NCI-H2196 (cell line): ENCODE measurements around the gene SEMA6B.
"Not testable (repeated sequence)": the region's sequence is repeated elsewhere in the genome, so short reads cannot be mapped to it uniquely, and the experiment has no call there.

Source experiments
- DNase-seq: peaks from one replicate; lab custom pipeline; 2025; ENCODE audit not compliant: unreplicated experiment; lab: John Stamatoyannopoulos, UW

Gene SEMA6B

GRCh38 chr19:4559569-4559968 lies at the start of gene SEMA6B:
Gene SEMA6B, minus strand, starts transcription at chr19:4559684. Its CDS starts 1,227 bp downstream, at chr19:4558457.
- no peak for DNase-seq

DNA sequence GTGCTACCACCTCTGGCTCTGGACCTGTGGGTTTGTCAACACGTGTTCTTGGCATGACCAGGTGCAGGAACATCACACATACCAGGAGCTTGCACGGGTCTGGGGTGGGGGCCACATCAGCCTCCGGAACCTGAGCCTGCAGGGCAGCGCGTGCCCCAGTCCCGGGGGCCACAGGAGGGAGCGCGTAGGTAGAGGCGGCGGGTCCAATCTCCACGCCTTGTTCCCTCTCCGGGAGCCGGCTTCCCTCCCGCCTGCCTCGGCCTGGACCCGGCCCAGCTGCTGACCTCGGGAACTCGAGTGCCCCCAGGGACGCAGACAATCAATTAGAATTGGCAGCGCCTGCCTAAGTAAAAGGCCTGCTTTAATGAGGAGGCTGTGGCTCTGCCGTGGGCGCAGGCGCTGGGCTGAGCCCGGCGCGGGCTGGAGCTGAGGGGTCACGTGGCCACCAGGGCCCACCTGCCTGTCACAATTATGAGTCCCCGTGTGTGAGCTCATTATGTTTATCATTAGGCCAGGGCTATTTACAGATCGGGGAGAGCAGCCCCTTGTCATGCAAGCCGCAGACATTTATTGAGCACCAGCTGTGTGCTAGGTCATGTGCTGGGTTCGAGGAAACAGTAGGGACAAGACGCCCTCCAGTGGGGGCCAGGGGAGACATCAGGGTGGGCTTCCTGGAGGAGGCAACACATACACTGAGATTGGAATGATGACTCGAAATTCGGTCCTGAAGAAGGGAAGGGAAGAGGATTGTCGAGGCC lies 47.6 kb upstream of the SEMA6B start:
- peak; percentile 11 for DNase-seq

DNA sequence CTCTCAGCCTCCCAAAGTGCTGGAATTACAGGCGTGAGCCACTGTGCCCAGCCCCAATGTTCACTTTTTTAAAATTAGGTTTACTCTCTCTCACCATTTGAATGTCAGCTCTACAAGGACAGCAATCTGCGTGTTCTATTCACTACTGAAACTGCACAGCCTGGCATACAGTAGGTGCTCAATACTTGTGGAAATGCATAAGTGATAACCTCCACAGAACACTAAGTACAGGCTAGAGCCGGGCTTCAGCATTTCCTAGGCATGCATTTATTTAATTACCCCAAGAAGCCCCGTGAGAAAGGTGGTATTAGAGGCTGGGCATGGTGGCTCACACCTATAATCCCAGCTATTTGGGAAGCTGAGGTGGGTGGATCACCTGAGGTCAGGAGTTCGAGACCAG lies 46.7 kb upstream of the SEMA6B start:
- DNase-seq = no peak

DNA sequence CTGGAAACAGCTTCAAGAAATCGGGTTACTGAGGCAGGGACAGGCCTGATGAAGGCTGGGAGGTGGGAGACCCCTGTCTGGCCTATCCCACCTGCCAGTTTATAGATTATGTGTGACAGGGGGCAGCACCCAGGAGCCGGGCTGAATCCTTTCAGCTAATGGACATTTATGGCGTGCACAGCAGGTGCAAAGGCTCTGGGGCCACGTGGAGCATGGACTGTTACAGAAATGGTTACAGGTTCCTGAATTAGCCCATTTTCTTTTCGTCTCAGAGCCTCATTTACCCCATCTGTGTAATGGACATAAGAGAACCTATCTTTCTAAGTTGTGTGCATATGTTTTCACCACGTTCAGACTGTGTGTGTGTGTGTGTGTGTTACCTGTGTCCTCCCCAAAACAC lies 45.4 kb upstream of the SEMA6B start:
- DNase-seq = no peak

DNA sequence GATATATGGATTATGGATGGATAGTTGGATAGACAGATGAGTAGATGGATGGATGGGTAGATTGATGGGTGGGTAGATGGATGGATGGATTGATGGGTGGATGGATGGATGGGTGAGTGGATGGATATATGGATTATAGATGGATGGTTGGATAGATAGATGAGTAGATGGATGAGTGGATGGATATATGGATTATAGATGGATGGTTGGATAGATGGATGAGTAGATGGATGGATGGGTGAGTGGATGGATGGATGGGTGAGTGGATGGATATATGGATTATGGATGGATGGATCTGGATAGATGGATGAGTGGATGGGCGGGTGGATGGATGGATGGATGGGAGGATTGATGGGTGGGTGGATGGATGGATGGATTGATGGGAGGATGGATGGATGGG lies 43.4 kb upstream of the SEMA6B start:
- no peak for DNase-seq

DNA sequence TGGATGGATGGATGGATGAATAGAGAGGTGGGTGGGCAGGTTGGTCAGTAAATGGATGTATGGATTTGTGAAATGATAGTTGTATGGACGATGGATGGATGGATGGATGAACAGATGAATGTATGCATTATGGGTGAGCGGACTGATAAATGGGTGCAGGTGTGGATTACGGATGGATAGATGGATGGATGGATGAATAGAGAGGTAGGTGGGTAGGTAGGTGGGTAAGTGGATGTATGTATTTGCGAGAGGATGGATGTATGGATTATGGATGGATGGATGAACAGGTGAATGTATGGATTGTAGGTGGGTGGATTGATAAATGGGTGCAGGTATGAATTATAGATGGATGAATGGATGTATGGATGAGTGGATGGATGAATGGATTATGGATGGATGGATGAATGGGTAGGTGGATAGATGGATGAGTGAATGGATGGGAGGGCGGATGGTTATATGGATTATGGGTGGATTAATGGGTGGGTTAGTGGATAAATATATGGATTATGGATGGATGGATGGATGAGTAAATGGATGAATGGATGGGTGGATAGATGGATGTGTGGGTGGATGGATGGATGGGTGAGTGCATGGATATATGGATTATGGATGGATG lies 42.8 kb upstream of the SEMA6B start:
- no peak for DNase-seq

GRCh38 chr19:4600893-4601292 lies 41.4 kb upstream of the SEMA6B start:
- no peak for DNase-seq

DNA sequence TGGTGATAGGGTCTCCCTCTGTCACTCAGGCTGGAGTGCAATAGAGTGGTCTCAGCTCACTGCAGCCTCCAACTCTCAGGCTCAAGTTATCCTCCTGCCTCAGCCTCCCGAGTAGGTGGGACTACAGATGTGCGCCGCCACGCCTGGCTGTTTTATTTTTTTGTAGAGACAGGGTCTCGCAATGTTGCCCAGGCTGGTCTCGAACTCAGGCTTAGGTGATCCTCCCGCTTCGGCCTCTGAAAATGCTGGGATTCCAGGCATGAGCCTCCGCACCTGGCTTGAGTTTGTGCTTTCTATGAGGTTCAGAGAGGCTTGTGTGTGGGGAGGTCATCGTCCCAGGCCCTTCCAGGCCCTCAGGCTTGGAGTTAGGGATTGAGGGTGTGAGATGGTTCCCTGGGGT lies 40.6 kb upstream of the SEMA6B start:
- DNase-seq = no peak

DNA sequence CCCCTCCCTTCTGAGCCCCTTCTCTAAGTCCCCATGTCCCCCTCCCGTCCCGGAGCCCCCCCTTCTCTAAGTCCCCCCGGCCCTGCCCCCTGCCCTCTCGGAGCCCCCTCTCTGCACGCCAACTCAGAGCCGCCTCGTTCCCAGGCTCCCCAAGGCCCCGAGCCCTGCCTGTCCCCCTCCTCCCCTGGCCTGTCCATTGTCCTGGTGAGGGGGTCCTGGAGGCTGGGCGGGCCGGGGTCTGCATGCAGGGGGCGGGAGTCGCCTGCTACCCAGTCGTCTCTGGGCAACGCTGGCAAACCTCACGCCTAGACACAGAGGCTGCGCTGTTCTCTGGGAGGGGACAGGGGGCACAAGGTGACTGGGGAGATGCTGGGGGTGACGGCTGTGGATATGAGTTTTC lies 39.2 kb upstream of the SEMA6B start:
- no peak for DNase-seq

DNA sequence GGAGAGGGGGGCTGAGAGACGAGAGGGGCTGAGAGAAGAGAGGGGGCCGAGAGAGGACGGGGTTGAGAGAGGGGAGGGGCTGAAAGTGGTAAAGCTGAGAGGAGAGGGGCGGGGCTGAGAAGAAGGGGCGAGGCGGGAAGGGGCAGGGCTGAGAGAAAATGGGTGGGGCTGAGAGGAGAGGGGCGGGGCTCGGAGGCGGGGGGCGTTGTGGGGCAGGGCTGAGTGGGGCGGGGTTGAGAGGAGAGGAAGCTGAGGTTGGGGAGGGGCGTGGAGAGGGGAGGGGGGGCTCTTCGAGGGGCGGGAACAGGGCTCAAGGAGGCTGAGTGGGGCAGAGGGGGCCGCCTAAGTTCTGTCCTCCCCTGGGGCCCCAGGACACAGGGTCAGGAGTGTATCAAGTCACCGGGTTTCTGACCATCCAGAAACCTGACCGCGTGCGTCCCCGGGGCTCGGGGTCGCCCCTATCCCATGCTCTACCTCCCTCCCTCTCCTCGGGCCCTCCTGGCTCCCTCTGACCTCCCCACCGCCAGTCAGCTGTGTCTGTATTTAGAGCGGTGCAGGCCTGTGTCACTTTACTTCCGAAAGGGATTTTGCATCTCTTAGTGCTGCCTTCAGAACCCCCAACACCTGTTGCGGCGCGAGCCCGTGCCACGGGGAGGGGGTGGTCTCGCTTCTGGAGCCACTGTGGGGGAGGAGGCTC lies 38.6 kb upstream of the SEMA6B start:
- DNase-seq = peak; percentile 47

- peak; percentile 46 for DNase-seq
These were observed 37.9 kb upstream of the SEMA6B start for GRCh38 chr19:4597278-4597974.

DNA sequence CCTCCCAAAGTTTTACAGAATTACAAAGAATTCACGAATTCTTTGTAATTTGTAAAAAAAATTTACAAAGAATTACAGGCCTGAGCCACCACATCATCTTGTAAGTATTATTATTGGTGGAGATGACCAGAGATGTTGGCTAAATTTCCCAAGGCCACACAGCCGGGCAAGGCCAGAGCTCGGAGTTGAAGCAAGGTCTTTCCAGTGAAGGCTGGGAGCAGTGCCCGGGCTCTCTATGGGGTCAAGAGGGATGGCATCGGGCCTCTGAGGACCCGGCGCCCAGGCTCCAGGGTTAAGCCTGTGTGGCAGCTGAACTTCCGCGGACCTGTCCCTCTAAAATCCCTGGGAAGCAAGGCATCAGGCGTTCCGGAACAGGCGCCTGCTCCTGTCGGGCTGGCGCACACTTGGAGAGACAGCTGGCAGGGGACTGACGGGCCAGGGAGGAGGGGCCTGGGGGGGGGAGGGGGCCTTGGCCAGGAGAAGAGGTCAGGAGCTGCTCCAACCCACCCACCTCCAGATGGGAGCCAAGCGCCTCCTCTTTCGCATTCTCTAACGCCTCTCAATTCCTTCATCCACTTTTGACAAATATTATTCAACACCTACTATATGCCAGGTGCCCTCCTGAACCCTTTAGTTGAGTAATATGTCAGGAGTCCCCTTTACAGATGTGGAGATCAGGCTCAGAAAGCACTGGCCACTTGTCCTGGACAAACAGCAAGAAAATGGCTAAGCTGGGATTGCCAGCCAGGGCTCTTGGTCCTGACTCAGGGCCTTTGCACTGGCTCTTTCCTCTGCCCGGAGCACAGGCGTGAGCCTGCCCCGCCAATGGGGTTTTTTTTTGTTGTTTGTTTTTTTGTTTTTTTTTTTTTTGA lies 36.8 kb upstream of the SEMA6B start:
- no peak for DNase-seq

DNA sequence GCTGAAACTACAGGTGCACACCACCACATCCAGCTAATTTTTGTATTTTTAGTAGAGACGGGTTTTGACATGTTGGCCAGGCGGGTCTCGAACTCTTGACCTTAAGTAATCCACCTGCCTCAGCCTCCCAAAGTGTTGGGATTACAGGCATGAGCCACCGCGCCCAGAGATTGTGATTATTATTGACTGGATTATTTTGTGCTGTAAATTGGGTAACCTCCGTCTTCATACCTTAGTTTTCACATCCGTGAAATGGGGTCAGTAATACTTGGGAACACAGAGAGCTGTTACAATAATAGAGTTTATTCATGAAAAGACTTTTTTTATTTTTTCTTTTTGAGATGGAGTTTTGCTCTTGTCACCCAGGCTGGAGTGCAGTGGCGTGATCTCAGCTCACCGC lies 35.7 kb upstream of the SEMA6B start:
- not testable (repeated sequence) for DNase-seq

DNA sequence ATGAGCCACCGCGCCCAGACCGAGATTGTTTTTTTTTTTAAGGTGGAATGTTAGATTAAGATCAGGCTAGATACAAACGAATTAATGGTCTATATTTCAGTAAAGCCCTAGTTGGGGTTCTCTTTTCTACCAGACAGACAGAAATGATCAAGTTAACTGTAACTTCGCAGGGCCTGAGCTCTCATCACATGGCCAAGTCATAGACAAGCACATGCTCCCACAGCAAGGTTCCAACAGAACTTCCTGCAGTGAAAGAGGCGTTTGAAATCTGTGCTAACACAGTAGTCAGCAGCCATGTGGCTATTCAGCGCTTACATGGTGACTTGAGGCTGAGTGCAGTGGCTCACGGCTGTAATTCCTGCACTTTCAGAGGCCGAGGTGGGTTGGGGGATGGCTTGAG lies 34.7 kb upstream of the SEMA6B start:
- no peak for DNase-seq

DNA sequence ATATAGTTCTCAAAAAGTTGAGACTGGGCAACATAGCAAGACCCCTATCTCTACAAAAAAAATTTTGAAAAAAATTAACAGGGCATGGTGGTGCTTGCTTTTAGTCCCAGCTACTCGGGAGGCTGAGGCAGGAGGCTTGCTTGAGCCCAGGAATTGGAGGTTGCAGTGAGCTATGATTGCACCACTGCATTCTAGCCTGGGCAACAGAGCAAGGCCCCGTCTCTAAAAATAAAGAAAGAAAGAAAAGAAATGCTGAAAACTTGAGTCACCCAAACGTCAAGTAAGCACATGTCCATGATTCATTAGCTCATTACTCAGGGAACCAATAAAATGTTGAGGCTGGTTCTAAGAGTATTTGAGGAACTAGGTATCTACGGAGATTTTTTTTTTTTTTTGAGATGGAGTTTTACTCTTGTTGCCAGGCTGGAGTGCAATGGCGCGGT lies 33.9 kb upstream of the SEMA6B start:
- no peak for DNase-seq

- no peak for DNase-seq
These were observed 33.0 kb upstream of the SEMA6B start for GRCh38 chr19:4592445-4592844.

- DNase-seq = no peak
These were observed 31.8 kb upstream of the SEMA6B start for GRCh38 chr19:4591320-4591719.

DNA sequence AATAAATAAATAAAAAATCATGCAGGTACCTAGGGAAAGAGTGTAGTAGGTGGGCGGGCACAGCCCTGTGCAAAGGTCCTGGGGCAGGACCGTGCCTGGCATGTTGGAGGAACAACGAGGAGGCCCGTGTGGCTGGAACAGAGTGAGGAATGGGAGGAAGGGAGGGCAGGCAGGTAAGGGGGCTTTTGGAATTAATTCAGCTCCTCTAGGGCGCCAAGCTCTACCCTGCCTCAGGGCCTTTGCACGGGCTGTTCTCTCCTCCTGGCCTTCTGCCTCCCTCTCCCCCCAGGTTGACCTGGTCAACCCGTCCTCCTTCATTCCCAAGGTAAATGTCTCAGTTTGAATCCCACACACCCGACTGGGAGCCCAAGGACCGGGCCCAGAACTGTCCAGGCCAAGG lies 31.1 kb upstream of the SEMA6B start:
- DNase-seq = no peak

- DNase-seq = no peak
These were observed 30.3 kb upstream of the SEMA6B start for GRCh38 chr19:4589579-4590410.

DNA sequence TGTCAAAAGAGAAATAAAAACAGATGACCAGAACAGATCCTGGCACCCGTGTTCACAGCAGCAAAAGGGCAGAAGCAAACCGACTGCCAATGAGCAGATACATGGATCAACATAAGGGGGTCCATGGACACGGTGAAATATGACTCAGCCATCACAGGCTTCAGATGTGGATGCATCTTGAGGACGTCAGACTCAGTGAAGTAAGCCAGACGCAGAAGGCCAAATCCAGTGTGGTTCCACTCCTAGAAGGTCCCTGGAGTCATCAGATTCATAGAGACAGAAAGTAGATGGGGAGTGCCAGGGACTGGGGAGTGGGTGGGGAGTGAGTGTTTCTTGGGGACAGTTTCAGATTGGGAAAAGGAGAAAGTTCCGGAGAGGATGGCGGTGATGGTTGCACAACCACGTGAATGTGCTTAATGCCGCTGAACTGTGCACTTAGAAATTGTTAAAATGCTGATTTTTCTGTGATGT lies 28.8 kb upstream of the SEMA6B start:
- no peak for DNase-seq
